AG10803 (cell line): Measurements from ENCODE around the gene MTRF1L.
"Not testable (repeated sequence)": the region's sequence is repeated elsewhere in the genome, so short reads cannot be mapped to it uniquely, and the experiment has no call there.

Experiments
- DNase-seq: peaks from one replicate; pipeline ENCODE4 v3.0.0; 2010; ENCODE audit warnings: low read depth
- H3K4me3 ChIP-seq: 2 replicates; pipeline ENCODE4 v1.5.1; 2011; ENCODE audit warnings: mild to moderate bottlenecking, low read length, control low read depth
- TF ChIP-seq, protein P1 (sequence below): conservative IDR thresholded peaks from 2 replicates; pipeline ENCODE4 v1.5.1; 2011; ENCODE audit warnings: mild to moderate bottlenecking, low read length, control low read depth, inconsistent platforms

The MTRF1L gene

DNA sequence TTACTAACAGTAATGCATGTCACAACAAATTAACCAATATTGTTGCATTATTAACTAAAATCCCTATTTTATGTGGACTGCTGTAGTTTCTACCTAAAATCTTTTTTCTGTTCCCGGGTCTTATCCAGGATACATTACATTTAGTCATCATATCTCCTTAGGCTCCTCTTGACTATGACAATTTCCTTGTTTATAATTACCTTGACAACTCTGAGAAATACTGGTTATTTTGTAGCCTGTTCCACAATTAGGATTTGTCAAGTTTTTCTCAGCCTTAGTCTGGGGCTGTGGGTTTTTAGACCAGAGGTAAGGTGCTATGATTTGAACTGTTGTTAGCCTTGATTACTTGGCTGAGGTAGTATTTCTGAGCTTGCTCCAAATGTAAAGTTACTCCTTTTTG lies 23.4 kb downstream of the MTRF1L start:
- H3K4me3 ChIP-seq, result no peak overlapping the region
- DNase-seq, result no peak
- TF ChIP-seq, protein P1, sequence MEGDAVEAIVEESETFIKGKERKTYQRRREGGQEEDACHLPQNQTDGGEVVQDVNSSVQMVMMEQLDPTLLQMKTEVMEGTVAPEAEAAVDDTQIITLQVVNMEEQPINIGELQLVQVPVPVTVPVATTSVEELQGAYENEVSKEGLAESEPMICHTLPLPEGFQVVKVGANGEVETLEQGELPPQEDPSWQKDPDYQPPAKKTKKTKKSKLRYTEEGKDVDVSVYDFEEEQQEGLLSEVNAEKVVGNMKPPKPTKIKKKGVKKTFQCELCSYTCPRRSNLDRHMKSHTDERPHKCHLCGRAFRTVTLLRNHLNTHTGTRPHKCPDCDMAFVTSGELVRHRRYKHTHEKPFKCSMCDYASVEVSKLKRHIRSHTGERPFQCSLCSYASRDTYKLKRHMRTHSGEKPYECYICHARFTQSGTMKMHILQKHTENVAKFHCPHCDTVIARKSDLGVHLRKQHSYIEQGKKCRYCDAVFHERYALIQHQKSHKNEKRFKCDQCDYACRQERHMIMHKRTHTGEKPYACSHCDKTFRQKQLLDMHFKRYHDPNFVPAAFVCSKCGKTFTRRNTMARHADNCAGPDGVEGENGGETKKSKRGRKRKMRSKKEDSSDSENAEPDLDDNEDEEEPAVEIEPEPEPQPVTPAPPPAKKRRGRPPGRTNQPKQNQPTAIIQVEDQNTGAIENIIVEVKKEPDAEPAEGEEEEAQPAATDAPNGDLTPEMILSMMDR, result no peak

DNA sequence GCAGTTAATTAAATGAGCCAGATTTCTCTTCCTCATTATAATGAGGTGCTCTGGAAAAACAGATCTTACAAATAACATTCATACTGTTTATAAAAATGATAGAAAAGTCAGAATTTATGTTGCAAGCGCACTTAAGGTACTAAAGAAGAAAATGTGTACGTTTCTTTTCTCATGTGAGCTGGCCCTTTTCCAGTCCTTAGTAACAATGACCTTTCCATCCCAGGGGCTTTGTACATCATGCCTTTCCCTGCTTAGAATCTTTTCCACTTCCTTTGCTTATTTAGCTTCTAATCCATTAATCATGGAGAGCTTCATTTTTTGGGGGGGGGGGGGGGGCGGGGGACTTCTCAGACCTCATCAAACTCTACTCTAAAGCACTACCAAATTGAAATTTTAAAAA lies 24.5 kb downstream of the MTRF1L start:
- TF ChIP-seq, protein P1, result no peak
- no peak for DNase-seq
- H3K4me3 ChIP-seq, result no peak overlapping the region

DNA sequence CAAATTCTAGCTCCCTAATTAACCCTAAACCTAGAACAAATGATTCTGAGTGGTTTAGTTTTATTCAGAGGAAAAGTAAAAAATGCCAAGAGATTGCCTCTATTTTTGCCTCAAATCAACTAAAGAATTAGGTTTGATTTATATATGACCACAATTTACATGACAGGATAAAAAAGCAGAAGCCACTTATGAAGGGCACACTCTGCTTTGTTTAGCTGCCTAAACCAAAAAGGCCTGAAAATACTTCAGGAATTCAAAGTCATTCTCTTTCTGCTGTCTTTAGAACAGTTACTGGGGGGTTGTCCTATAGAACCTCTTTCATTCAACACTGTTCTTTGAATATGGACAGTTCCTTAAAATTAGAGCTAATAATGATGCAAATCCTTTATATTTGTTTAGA lies 25.0 kb downstream of the MTRF1L start:
- DNase-seq, result no peak

DNA sequence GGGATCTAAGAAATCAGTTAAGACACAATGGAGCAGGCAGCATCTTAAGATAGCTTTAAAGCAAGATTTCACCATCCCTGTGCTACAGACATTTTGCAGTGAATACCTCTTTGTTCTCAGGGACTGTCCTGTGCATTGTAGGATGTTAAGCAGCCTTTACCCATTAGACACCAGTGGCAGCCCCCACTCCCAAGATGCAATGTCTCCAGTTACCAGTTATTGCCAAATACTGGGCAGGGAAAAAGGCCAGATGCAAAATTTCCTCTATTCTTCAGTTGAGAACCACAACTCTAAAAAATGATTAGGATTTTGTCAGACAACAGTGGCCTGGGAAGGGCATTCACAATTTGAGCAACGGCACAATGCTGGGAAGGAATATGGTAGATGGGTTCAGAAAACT lies 25.8 kb downstream of the MTRF1L start:
- peak; percentile 49 for DNase-seq
- no peak overlapping the region for H3K4me3 ChIP-seq

More for the DNA sequence above, 25.0 kb downstream of the MTRF1L start:
- no peak overlapping the region for H3K4me3 ChIP-seq
- TF ChIP-seq, protein P1, result no peak

DNA sequence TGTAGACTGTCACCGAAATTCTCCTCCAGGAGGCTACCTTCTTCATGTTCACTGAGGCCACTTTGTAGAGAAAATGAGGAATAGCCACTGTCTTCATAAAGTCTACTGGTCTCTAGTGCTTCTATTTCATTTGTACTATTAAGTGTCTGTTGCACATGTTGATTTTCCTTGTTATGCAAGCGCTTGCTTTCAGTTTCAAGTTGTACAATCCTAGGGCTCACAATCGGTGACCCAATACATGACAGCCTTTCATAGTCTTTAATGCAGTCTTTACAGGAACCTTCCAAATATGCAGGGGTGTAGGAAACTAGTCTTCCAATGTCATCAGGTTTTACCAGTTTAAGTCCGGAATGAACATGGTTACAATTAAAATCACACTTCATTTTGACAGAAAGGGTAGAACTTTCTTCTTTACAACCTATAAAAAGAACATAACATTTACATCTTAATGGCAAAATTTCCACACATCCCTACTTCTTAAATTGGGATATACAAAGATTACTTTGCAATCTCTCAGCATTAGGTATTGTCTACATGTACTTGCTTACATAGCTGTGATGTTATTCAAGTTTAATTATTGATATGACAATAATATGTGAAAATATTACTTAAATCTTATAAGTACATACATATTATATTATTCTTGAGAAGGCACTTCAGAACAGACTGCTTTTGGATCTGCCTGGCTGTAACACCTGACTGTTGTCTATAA lies 27.1 kb downstream of the MTRF1L start:
- H3K4me3 ChIP-seq, result no peak overlapping the region
- no peak for DNase-seq
- TF ChIP-seq, protein P1, result no peak

More for the DNA sequence above, 25.8 kb downstream of the MTRF1L start:
- TF ChIP-seq, protein P1, result no peak

DNA sequence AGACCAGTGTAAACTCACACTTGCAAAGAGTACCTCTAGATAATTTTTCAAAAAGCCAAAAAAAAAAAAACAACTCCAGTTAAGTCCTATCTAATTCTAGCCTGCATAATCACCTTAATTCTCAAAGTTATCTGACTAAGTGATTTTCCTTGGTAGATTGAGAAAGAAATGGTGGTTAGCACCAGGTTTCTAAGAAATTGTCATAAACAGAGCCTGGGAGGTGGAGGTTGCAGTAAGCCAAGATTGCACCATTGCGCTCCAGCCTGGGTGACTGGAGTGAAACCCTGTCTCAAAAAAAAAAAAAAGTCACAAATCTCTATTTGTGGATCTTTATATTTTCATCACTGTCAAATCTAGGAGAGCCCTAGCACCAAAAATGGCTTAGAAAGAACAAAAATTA lies 28.6 kb downstream of the MTRF1L start:
- no peak overlapping the region for H3K4me3 ChIP-seq
- no peak for DNase-seq
- TF ChIP-seq, protein P1, result no peak

DNA sequence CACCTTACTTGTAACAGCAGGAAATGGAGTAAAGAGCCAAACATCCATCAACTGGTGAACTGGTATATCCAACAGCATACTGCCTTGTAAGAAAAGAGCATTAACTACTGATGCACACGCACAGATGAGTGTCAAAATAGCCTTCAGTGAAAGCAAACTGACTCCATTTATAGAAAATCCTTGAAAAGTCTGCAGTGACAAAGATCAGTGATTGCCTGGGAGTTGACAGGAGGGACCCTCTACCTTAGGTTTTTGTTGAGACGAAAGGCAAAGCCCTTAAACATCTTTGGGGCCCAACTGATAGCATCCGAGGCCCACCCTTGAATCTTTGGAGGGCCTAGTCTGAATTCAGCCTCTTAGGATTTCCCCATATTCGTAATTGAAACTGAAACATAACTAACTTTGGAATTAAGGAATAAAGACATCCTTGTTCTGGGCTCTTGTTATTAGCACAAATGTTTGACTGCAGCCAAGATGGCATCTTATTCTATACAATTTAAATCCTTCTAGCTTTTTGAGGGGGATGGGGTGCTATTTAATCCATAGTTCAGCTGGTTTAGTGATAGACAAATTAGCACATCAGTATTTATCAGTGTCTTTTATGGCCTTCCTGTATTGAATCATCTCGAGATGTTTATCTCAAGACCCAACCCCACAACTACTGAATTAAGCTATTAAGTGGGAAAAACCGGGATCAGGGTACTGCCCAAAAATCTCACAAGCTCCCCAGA lies 32.7 kb downstream of the MTRF1L start:
- TF ChIP-seq, protein P1, result no peak
- no peak overlapping the region for H3K4me3 ChIP-seq
- no peak for DNase-seq

DNA sequence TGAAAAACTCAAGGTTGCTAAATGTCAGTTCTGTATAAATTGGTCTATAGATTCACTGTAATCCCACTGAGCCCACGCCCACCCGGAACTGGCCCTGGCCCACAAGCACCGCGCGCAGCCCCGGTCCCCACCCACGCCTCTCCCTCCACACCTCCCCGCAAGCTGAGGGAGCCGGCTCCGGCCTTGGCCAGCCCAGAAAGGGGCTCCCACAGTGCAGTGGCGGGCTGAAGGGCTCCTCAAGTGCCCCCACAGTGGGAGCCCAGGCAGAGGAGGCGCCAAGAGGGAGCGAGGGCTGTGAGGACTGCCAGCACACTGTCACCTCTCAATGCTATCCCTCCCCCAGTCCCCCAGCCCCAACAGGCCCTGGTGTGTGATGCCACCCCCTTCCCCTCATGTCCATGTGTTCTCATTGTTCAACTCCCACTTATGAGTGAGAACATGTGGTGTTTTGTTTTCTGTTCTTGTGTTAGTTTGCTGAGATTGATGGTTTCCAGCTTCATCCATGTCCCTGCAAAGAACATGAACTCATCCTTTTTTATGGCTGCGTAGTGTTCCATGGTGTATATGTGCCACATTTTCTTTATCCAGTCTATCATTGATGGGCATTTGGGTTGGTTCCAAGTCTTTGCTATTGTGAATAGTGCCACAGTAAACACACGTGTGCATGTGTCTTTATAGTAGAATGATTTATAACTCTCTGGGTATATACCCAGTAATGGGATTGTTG lies 36.2 kb downstream of the MTRF1L start:
- not testable (repeated sequence) for DNase-seq, H3K4me3 ChIP-seq
